Sigmoid colon (tissue), 7 donors: ENCODE results near the gene WDFY4. TPM values are rescaled to one million over a fixed set of nuclear protein-coding genes. Genes with fewer than 3 reads are reported as not detected.

ENCODE experiments used
- DNase-seq: peaks from one replicate; pipeline ENCODE4 v3.0.0-alpha.2; 2019
- H3K27ac ChIP-seq, 4 donors: fragments of 200-600 bp; sonication (generic); one replicate each; pipeline ENCODE4 v1.5.1; 2016 to 2019; ENCODE audit warnings: mild to moderate bottlenecking in 1 of 4
- H3K27me3 ChIP-seq, 3 donors: fragments of 200-600 bp; sonication (generic); one replicate each; pipeline ENCODE4 v1.5.1; 2019; ENCODE audit warnings: mild to moderate bottlenecking in 1 of 3
- H3K36me3 ChIP-seq, 4 donors: fragments of 200-600 bp; sonication (generic); one replicate each; pipeline ENCODE4 v1.5.1; 2016 to 2019
- H3K4me1 ChIP-seq, 4 donors: fragments of 200-600 bp; sonication (generic); one replicate each; pipeline ENCODE4 v1.5.1; 2017 to 2019
- H3K4me3 ChIP-seq, 4 donors: fragments of 200-600 bp; sonication (generic); one replicate each; pipeline ENCODE4 v1.5.1; 2017 to 2019; ENCODE audit warnings: mild to moderate bottlenecking in 2 of 4, moderate library complexity in 1 of 4
- H3K9me3 ChIP-seq, 4 donors: fragments of 200-600 bp in 3 of 4; sonication (generic) in 3 of 4; one replicate each; pipeline versions ENCODE4 v1.5.1 to v1.6.1; 2013 to 2019
- EP300 ChIP-seq, 4 donors: sonication (generic); formaldehyde crosslinking; IDR thresholded peaks; one replicate each; pipeline ENCODE4 v1.6.1; 2017; ENCODE audit warnings: antibody characterized with exemption in 4 of 4
- POLR2A ChIP-seq, 2 donors: fragments of 450-650 bp; IDR thresholded peaks; one replicate each; pipeline ENCODE4 v1.6.1; 2016; ENCODE audit warnings: antibody characterized with exemption in 2 of 2, mild to moderate bottlenecking in 2 of 2, moderate library complexity in 2 of 2
- POLR2AphosphoS5 ChIP-seq, 4 donors: sonication (generic); formaldehyde crosslinking; IDR thresholded peaks; one replicate each; pipeline ENCODE4 v1.6.1; 2017; ENCODE audit warnings: antibody characterized with exemption in 4 of 4
- WGBS, 2 donors: extraction: QIAGEN DNeasy Blood & Tissue Kit; methylation state at CpG; one replicate each; pipeline ENCODE4 v1.1.7; 2013; 5-methylcytosine and 5-hydroxymethylcytosine counted together
- intact Hi-C: fragments of 100-400 bp; cut with DNase I; formaldehyde crosslinking; loops from one replicate; pipeline ENCODE4 v1.15.1; 2023
- polyA plus RNA-seq, 3 donors: library from polyadenylated mRNA; stranded (reverse); fragments of 200-250 nt; gene quantifications; one replicate each; pipeline ENCODE4 v1.2.3, GENCODE V29; 2013
- total RNA-seq, 4 donors: library from RNA; depleted of rRNA; stranded (reverse); fragments of >200 nt; gene quantifications; one replicate each; pipeline ENCODE4 v1.1.0, GENCODE V29; 2016
- TF ChIP-seq, protein P1 (sequence below), 4 experiments: fragments of 450-650 bp in 3 of 4; fragments of 200-600 bp in 1 of 4; IDR thresholded peaks; one replicate each; pipeline ENCODE4 v1.5.1; 2016 to 2019; ENCODE audit warnings: antibody characterized with exemption in 4 of 4, mild to moderate bottlenecking in 3 of 4, moderate library complexity in 2 of 4
- donor health status: healthy with polysubstance abuse.
- donor health status: Bipolar disorder and iron deficiency.
- donor health status: healthy.

The WDFY4 gene
- total and polyA plus RNA-seq, 7 donors, result 0.60 to 18.6 (median 2.5) TPM

- WGBS, 2 donors, result 29 to 68% methylated on average over 1 of the region's 1 CpG
- Histone ChIP-seq H3K4me1 (no peaks in the 10 kb centered on the region), H3K4me3 (no peak overlapping the region), H3K27me3 (no peaks in the 10 kb centered on the region), H3K36me3 (no peaks in the 10 kb centered on the region), H3K27ac (no peak overlapping the region), H3K9me3 (no peaks in the 10 kb centered on the region)
- TF ChIP-seq EP300 (IDR thresholded peaks at IDR 0.05), result no peak
- no peak for TF ChIP-seq POLR2AphosphoS5 (IDR thresholded peaks at IDR 0.05)
- TF ChIP-seq, protein P1, sequence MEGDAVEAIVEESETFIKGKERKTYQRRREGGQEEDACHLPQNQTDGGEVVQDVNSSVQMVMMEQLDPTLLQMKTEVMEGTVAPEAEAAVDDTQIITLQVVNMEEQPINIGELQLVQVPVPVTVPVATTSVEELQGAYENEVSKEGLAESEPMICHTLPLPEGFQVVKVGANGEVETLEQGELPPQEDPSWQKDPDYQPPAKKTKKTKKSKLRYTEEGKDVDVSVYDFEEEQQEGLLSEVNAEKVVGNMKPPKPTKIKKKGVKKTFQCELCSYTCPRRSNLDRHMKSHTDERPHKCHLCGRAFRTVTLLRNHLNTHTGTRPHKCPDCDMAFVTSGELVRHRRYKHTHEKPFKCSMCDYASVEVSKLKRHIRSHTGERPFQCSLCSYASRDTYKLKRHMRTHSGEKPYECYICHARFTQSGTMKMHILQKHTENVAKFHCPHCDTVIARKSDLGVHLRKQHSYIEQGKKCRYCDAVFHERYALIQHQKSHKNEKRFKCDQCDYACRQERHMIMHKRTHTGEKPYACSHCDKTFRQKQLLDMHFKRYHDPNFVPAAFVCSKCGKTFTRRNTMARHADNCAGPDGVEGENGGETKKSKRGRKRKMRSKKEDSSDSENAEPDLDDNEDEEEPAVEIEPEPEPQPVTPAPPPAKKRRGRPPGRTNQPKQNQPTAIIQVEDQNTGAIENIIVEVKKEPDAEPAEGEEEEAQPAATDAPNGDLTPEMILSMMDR (IDR thresholded peaks at IDR 0.05), result no peak
- TF ChIP-seq POLR2A (IDR thresholded peaks at IDR 0.05), result no peak
- DNase-seq, result no peak
- intact Hi-C loops, result no loop called here
These were observed 130.3 kb downstream of the WDFY4 start for GRCh38 chr10:48814933-48815332.

DNA sequence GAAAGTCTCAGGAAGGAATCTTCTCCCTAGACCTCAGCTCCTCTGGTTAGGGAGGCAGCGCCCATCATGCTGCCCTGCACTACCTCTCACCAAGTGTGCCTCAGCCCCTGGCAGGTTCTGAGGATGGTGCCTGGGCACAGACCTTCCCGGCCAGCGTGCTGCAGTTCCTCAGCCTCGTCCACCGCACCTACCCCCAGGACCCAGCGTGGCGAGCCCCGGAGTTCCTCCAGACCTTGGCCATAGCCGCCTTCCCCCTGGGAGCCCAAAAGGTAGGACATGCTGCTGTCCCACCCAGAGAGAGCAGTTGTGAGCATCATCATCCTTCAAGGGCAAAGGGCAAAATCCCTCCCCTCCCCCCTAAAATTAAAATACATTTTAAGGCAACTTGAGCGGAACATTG is 132.5 kb downstream of the WDFY4 start:
- WGBS, 2 donors, result 84 to 94% methylated on average over 10 of the region's 10 CpGs
- intact Hi-C loops, result no loop called here
- H3K27ac ChIP-seq, result no peak overlapping the region

GRCh38 chr10:48818081-48818480 is 133.4 kb downstream of the WDFY4 start:
- intact Hi-C loops, result no loop called here
- no peaks in the 10 kb centered on the region for H3K4me1 ChIP-seq
- H3K36me3 ChIP-seq, result no peaks in the 10 kb centered on the region
- no peaks in the 10 kb centered on the region for H3K27me3 ChIP-seq
- no peak overlapping the region for H3K4me3 ChIP-seq
- no peak for TF ChIP-seq POLR2A (IDR thresholded peaks at IDR 0.05)
- TF ChIP-seq, protein P1 (IDR thresholded peaks at IDR 0.05), result no peak
- no peak for TF ChIP-seq POLR2AphosphoS5 (IDR thresholded peaks at IDR 0.05)
- no peak for TF ChIP-seq EP300 (IDR thresholded peaks at IDR 0.05)
- DNase-seq, result no peak
- WGBS, 2 donors, result 85 to 93% methylated on average over 2 of the region's 2 CpGs
- H3K27ac ChIP-seq, result no peak overlapping the region
- H3K9me3 ChIP-seq, result no peaks in the 10 kb centered on the region

More for the DNA sequence above, 132.5 kb downstream of the WDFY4 start:
- TF ChIP-seq, protein P1 (IDR thresholded peaks at IDR 0.05), result no peak
- no peak for TF ChIP-seq POLR2AphosphoS5 (IDR thresholded peaks at IDR 0.05)
- TF ChIP-seq EP300 (IDR thresholded peaks at IDR 0.05), result no peak
- no peak for TF ChIP-seq POLR2A (IDR thresholded peaks at IDR 0.05)
- no peak for DNase-seq
- Histone ChIP-seq H3K36me3 (no peaks in the 10 kb centered on the region), H3K27me3 (no peaks in the 10 kb centered on the region), H3K9me3 (no peaks in the 10 kb centered on the region), H3K4me3 (no peak overlapping the region), H3K4me1 (no peaks in the 10 kb centered on the region)

GRCh38 chr10:48818861-48819520 is 134.3 kb downstream of the WDFY4 start:
- Histone ChIP-seq H3K4me3 (no peak overlapping the region), H3K36me3 (no peaks in the 10 kb centered on the region), H3K27me3 (no peaks in the 10 kb centered on the region), H3K4me1 (no peaks in the 10 kb centered on the region), H3K9me3 (no peaks in the 10 kb centered on the region), H3K27ac (no peak overlapping the region)
- no peak for DNase-seq
- 83 to 89% methylated on average over 18 of the region's 18 CpGs for WGBS, 2 donors
- TF ChIP-seq, protein P1 (IDR thresholded peaks at IDR 0.05), result no peak
- TF ChIP-seq POLR2AphosphoS5 (IDR thresholded peaks at IDR 0.05), result no peak
- intact Hi-C loops, result no loop called here

GRCh38 chr10:48819783-48820182 is 135.1 kb downstream of the WDFY4 start:
- Histone ChIP-seq H3K9me3 (no peaks in the 10 kb centered on the region), H3K36me3 (no peaks in the 10 kb centered on the region), H3K27ac (no peak overlapping the region), H3K4me3 (no peak overlapping the region), H3K4me1 (no peaks in the 10 kb centered on the region), H3K27me3 (no peaks in the 10 kb centered on the region)
- 76 to 87% methylated on average over 8 of the region's 8 CpGs for WGBS, 2 donors
- no peak for DNase-seq
- TF ChIP-seq POLR2AphosphoS5 (IDR thresholded peaks at IDR 0.05) (no peak), POLR2A (IDR thresholded peaks at IDR 0.05) (no peak), EP300 (IDR thresholded peaks at IDR 0.05) (no peak)
- TF ChIP-seq, protein P1 (IDR thresholded peaks at IDR 0.05), result no peak
- intact Hi-C loops, result no loop called here
